GM12891 (cell line): Measurements from ENCODE around the gene RNF115.
A peak's percentile ranks its signal among the peaks of the same experiment; 100 is the strongest.
"Not testable (repeated sequence)": the region's sequence is repeated elsewhere in the genome, so short reads cannot be mapped to it uniquely, and the experiment has no call there.

Experiments used
- DNase-seq: peaks from one replicate; pipeline ENCODE4 v3.0.0; 2011; ENCODE audit warnings: low spot score; ENCODE audit not compliant: insufficient read length
- FAIRE-seq: peaks from 2 replicates; lab custom pipeline; 2011; peaks lifted over from hg19 to GRCh38; lab: Jason Lieb, UNC
- PAX5 ChIP-seq: IDR thresholded peaks from 2 replicates; pipeline ENCODE4 v1.6.1; 2011; ENCODE audit warnings: low read length, moderate library complexity, mild to moderate bottlenecking; ENCODE audit not compliant: insufficient read depth, severe bottlenecking
- POLR2A ChIP-seq: IDR thresholded peaks from 2 replicates; pipeline ENCODE4 v1.6.1; 2011; ENCODE audit warnings: low read depth, low read length, control low read depth
- POLR2AphosphoS5 ChIP-seq: IDR thresholded peaks from 2 replicates; pipeline ENCODE4 v1.6.1; 2011; ENCODE audit warnings: low read depth, low read length, control low read depth
- POU2F2 ChIP-seq: IDR thresholded peaks from 2 replicates; pipeline ENCODE4 v1.6.1; 2011; ENCODE audit warnings: low read depth, mild to moderate bottlenecking, control low read depth, low read length, moderate library complexity
- SPI1 ChIP-seq: IDR thresholded peaks from 2 replicates; pipeline ENCODE4 v1.6.1; 2011; ENCODE audit warnings: low read depth, low read length, control low read depth
- TAF1 ChIP-seq: IDR thresholded peaks from 2 replicates; pipeline ENCODE4 v1.6.1; 2011; ENCODE audit warnings: low read depth, low read length, control low read depth

The RNF115 gene

GRCh38 chr1:145828367-145829026 is 4.6 kb upstream of the RNF115 start:
- FAIRE-seq, result no peak
- TF ChIP-seq SPI1 (no peak), POLR2A (no peak), PAX5 (no peak), POLR2AphosphoS5 (no peak), POU2F2 (no peak), TAF1 (no peak)
- no peak for DNase-seq

GRCh38 chr1:145827966-145828365 is 4.1 kb upstream of the RNF115 start:
- no peak for DNase-seq
- no peak for TF ChIP-seq TAF1
- TF ChIP-seq SPI1, result peak; percentile 51
- TF ChIP-seq POU2F2, result no peak
- no peak for TF ChIP-seq POLR2A
- TF ChIP-seq POLR2AphosphoS5, result no peak
- FAIRE-seq, result no peak

GRCh38 chr1:145826030-145826429 is 2.1 kb upstream of the RNF115 start:
- FAIRE-seq, result no peak
- no peak for DNase-seq
- TF ChIP-seq POU2F2, result no peak
- no peak for TF ChIP-seq PAX5
- TF ChIP-seq TAF1, result no peak
- TF ChIP-seq SPI1, result no peak
- no peak for TF ChIP-seq POLR2A
- TF ChIP-seq POLR2AphosphoS5, result no peak

GRCh38 chr1:145824499-145824842 is 576 bp upstream of the RNF115 start:
- FAIRE-seq, result no peak
- no peak for DNase-seq
- TF ChIP-seq POU2F2, result no peak
- no peak for TF ChIP-seq PAX5
- TF ChIP-seq SPI1, result no peak
- TF ChIP-seq TAF1, result no peak
- TF ChIP-seq POLR2AphosphoS5, result no peak
- no peak for TF ChIP-seq POLR2A

GRCh38 chr1:145822779-145823331 is 1.0 kb downstream of the RNF115 start:
- not testable (repeated sequence) for FAIRE-seq, DNase-seq

- FAIRE-seq, DNase-seq: not testable (repeated sequence)
Observed at GRCh38 chr1:145818095-145818494, 5.8 kb downstream of the RNF115 start.

- not testable (repeated sequence) for FAIRE-seq, DNase-seq
Observed at GRCh38 chr1:145812977-145813810, 10.7 kb downstream of the RNF115 start.

GRCh38 chr1:145806844-145807243 is 17.1 kb downstream of the RNF115 start:
- FAIRE-seq, result no peak
- TF ChIP-seq SPI1, result no peak
- no peak for TF ChIP-seq TAF1
- no peak for TF ChIP-seq POLR2A
- no peak for TF ChIP-seq POU2F2
- TF ChIP-seq POLR2AphosphoS5, result no peak
- no peak for TF ChIP-seq PAX5
- no peak for DNase-seq

GRCh38 chr1:145806408-145806807 is 17.5 kb downstream of the RNF115 start:
- FAIRE-seq, result no peak

GRCh38 chr1:145805057-145805456 is 18.8 kb downstream of the RNF115 start:
- DNase-seq (no peak), FAIRE-seq (no peak)
- TF ChIP-seq POLR2A, result no peak
- no peak for TF ChIP-seq SPI1
- no peak for TF ChIP-seq POLR2AphosphoS5
- no peak for TF ChIP-seq TAF1
- no peak for TF ChIP-seq PAX5
- TF ChIP-seq POU2F2, result no peak

More at GRCh38 chr1:145806408-145806807, 17.5 kb downstream of the RNF115 start:
- no peak for TF ChIP-seq POLR2AphosphoS5
- no peak for TF ChIP-seq POLR2A
- TF ChIP-seq POU2F2, result no peak
- no peak for TF ChIP-seq TAF1
- TF ChIP-seq SPI1, result no peak
- no peak for TF ChIP-seq PAX5
- DNase-seq, result no peak
